Omental fat pad (tissue), 4 donors: ENCODE data around the gene EMC7. TPM values are rescaled to one million over a fixed set of nuclear protein-coding genes. Genes with fewer than 3 reads are reported as not detected.
A peak's percentile ranks its signal among the peaks of the same experiment; 100 is the strongest.

Source experiments
- ATAC-seq: fragments of 150-250 bp; one replicate; pipeline ENCODE4 v1.9.1; 2016; ENCODE audit warnings: mild to moderate bottlenecking, moderate library complexity; ENCODE audit not compliant: low FRiP score
- DNase-seq: peaks from one replicate; pipeline ENCODE4 v3.0.0-alpha.2; 2019; ENCODE audit warnings: low spot score
- total RNA-seq, 4 donors: library from RNA; depleted of rRNA; stranded (reverse); fragments of >200 nt; gene quantifications; one replicate each; pipeline ENCODE4 v1.1.0, GENCODE V29; 2016
- TF ChIP-seq, protein P1 (sequence below), 3 donors: fragments of 450-650 bp; IDR thresholded peaks; one replicate each; pipeline ENCODE4 v1.5.1; 2016 to 2017; ENCODE audit warnings: antibody characterized with exemption in 3 of 3, mild to moderate bottlenecking in 3 of 3, moderate library complexity in 2 of 3

Gene EMC7
- total RNA-seq, 4 donors from 2014 or later = 33.0 to 47.8 (median 36.8) TPM

DNA sequence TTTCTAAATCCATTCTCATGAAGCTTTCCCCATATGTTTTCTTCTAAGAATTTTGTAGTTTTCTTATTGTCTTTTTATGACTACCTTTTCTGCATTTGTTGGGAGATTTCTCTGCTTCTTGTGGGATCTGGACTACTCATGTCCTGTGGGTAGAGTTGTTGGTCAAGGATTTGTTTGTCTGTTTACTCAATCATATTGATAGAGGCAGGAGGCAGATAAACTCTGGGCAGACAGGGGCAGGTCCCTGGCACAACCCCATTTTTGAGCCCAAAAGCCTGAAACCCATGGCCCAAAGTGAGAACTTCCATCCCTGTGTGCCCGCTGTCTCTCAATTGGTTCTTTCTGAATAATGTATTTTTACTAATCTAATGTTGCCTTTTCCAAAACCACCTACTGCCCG is 12.6 kb upstream of the EMC7 start:
- no peak for DNase-seq
- ATAC-seq = no peak
- TF ChIP-seq, protein P1, sequence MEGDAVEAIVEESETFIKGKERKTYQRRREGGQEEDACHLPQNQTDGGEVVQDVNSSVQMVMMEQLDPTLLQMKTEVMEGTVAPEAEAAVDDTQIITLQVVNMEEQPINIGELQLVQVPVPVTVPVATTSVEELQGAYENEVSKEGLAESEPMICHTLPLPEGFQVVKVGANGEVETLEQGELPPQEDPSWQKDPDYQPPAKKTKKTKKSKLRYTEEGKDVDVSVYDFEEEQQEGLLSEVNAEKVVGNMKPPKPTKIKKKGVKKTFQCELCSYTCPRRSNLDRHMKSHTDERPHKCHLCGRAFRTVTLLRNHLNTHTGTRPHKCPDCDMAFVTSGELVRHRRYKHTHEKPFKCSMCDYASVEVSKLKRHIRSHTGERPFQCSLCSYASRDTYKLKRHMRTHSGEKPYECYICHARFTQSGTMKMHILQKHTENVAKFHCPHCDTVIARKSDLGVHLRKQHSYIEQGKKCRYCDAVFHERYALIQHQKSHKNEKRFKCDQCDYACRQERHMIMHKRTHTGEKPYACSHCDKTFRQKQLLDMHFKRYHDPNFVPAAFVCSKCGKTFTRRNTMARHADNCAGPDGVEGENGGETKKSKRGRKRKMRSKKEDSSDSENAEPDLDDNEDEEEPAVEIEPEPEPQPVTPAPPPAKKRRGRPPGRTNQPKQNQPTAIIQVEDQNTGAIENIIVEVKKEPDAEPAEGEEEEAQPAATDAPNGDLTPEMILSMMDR (IDR thresholded peaks at IDR 0.05) = no peak

DNA sequence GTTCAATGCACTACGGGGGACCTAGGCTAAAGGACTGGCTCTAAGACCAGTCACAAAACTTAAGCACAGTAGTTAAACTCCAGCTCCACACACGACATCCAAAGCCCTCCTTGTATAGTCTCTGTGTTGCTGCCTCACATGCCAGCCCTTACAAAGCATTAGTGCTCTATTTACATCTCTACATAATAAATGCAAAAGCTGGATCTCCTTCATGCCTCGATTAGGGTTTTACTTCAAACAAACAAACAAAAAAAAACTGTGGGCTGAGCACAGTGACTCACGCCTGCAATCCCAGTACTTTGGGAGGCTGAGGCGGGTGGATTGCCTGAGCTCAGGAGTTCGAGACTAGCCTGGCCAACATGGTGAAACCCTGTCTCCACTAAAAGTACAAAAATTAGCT is 9.8 kb upstream of the EMC7 start:
- DNase-seq (no peak), ATAC-seq (no peak)
- TF ChIP-seq, protein P1 (IDR thresholded peaks at IDR 0.05) = no peak

DNA sequence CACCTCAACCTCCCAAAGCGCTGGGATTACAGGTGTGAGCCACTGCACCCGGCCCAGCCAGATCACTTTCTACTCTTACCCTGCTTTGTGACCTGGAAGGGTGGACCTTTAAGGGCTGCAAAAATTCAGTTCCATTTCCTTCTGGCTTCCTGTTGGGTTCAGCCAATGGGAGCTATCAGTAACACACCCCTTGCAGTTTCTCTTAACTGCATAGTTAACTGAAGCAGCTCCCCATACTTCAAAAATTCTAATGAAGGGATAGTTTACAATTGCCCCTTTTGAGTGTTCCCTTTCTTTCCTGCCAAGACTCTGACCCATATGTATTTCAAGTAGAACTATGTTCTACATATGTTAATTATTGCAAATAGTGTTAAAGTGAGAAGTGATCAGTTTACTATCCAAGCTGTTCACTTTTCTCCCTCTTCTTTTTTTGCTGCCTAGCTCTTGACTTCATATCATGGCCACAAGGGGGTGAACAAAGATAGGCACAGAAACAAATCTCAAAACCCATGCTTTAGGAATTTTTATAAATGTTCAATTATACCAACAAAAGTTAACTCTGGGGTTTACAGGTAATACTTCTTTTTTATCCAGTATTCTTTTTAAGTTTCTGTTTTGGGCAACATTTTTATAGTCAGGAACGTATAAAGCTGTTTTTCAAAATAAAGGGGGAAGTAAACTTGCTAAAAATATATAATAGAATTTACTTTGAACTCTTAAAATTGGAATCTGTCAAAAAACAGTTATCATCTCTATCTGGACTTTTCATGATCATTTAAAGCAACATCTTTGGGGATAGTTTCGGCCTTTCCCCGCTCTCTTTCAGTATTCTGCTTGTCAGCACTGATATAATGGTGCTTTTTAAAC is 8.4 kb upstream of the EMC7 start:
- DNase-seq = no peak
- TF ChIP-seq, protein P1 (IDR thresholded peaks at IDR 0.05) = no peak
- no peak for ATAC-seq

DNA sequence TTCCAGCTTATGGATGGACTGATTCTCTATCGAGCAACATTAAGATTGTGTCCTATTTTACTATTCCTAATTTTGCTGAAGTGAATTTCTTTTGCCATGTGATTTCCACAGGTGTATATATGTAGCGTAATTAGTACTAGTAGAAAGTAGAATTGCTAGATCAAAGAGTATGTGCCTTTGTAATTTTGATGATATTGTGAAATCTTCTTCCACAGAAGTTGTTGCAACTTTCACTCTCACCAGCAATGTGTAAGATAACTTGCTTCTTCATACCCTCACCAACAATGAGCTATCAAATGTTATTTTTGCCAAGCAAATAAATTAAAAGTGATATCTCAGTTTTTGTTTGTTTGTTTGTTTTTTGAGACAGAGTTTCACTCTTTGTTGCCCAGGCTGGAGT is 5.7 kb upstream of the EMC7 start:
- ATAC-seq (no peak), DNase-seq (no peak)
- TF ChIP-seq, protein P1 (IDR thresholded peaks at IDR 0.05) = no peak

DNA sequence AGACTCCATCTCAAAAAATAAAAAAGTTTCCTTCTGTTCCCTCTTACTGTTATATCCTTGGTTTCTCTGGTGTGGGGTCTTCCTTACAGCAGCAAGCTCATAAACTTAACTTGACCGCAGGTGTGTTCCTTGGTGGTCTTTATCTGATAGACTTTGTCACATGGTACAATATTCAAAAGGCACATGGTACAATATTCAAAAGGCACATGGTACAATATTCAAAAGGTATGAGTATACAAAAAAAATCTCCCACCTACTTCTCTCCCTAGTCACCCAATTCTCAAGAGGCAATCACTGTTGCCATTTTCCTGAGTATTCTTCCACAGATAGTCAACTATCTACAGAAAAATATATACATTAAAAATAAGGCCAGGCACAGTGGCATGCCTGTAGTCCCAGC is 4.8 kb upstream of the EMC7 start:
- TF ChIP-seq, protein P1 (IDR thresholded peaks at IDR 0.05) = no peak
- DNase-seq = no peak
- no peak for ATAC-seq

DNA sequence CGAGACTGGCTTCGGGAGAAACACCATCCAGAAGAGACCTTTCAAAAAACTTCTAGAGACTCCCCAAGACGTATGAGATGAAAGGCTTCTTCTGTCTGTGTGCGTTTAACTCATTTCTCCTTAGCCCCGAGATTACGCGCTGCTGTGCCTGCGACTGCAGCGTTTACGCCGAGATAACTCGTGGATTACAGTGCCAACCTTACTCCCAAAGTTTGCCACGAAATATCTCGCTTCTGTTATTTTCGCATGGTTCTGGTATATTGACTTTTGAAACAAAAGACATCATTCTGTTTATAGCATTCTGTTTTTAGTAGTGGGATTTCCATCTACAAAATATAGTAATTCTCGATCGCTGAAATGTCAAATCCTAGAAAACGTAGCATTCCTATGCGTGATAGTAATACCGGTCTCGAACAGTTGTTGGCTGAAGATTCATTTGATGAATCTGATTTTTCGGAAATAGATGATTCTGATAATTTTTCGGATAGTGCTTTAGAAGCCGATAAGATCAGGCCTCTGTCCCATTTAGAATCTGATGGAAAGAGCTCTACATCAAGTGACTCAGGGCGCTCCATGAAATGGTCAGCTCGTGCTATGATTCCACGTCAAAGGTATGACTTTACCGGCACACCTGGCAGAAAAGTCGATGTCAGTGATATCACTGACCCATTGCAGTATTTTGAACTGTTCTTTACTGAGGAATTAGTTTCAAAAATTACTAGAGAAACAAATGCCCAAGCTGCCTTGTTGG is 688 bp upstream of the EMC7 start:
- TF ChIP-seq, protein P1 (IDR thresholded peaks at IDR 0.05) = no peak
- no peak for DNase-seq
- peak; percentile 43 for ATAC-seq
